Measurements from ENCODE around the gene ZNF135.

GRCh38 chr19:58060231-58060630, 1.1 kb downstream of the ZNF135 start:
- TF ChIP-seq CTCF (tag by site-specific recombination; IDR thresholded peaks at IDR 0.05) (no peak), ZNF704 (tag by site-specific recombination; IDR thresholded peaks at IDR 0.05) (no peak), ZNF350 (tag by site-specific recombination; IDR thresholded peaks at IDR 0.05) (no peak), ZNF174 (tag by site-specific recombination; IDR thresholded peaks at IDR 0.05) (no peak), ZNF324 (tag by site-specific recombination; IDR thresholded peaks at IDR 0.05) (no peak), ZNF248 (tag by site-specific recombination; IDR thresholded peaks at IDR 0.05) (no peak), ZNF274 (IDR thresholded peaks at IDR 0.05; ENCODE audit: low read length) (no peak), ZNF274 (tag by site-specific recombination; IDR thresholded peaks at IDR 0.05; ENCODE audit: borderline replicate concordance) (no peak), ZBTB26 (tag by site-specific recombination; optimal IDR thresholded peaks at IDR 0.05) (no peak), ZNF776 (tag by site-specific recombination; IDR thresholded peaks at IDR 0.05; ENCODE audit: borderline replicate concordance) (no peak), ZFP37 (tag by site-specific recombination; IDR thresholded peaks at IDR 0.05) (no peak), ZNF416 (tag by site-specific recombination; IDR thresholded peaks at IDR 0.05) (no peak), ZNF138 (tag by site-specific recombination; IDR thresholded peaks at IDR 0.05; ENCODE audit: borderline replicate concordance) (no peak), ZNF23 (tag by site-specific recombination; IDR thresholded peaks at IDR 0.05; ENCODE audit: borderline replicate concordance) (no peak)
- TF ChIP-seq, protein P1, sequence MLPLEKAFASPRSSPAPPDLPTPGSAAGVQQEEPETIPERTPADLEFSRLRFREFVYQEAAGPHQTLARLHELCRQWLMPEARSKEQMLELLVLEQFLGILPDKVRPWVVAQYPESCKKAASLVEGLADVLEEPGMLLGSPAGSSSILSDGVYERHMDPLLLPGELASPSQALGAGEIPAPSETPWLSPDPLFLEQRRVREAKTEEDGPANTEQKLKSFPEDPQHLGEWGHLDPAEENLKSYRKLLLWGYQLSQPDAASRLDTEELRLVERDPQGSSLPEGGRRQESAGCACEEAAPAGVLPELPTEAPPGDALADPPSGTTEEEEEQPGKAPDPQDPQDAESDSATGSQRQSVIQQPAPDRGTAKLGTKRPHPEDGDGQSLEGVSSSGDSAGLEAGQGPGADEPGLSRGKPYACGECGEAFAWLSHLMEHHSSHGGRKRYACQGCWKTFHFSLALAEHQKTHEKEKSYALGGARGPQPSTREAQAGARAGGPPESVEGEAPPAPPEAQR (tag by site-specific recombination; IDR thresholded peaks at IDR 0.05): no peak

Measured in HEK293 (cell line).